ENCODE results near the gene IP6K2.
"Not testable (repeated sequence)": the region's sequence is repeated elsewhere in the genome, so short reads cannot be mapped to it uniquely, and the experiment has no call there.

IP6K2 gene

GRCh38 chr3:48716982-48717746, at the start of gene IP6K2:
IP6K2 (minus strand) TSS chr3:48717221; CDS start chr3:48695291, 21,930 bp downstream.
- peak; percentile 99 for DNase-seq (ENCODE audit: low read depth in 3 of 3)

DNA sequence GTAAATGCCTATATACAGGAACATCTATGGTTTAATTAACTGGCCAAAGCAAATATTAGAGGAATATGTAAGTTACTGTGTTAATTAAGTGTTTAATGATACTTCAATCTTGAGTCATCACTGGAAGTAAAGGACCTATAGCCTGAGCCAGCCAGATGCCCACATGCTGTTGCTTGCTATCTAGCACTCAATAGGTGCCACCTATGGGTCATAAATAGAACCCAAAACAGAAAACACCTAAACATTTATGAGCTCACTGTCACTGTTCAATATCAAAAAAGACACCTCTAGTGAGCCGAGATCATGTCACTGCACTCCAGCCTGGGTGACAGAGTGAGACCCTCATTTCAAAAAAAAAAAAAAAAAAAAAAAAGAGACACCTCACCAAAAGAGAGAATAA, 48.4 kb upstream of the IP6K2 start:
- DNase-seq (ENCODE audit: low read depth in 3 of 3): no peak

DNA sequence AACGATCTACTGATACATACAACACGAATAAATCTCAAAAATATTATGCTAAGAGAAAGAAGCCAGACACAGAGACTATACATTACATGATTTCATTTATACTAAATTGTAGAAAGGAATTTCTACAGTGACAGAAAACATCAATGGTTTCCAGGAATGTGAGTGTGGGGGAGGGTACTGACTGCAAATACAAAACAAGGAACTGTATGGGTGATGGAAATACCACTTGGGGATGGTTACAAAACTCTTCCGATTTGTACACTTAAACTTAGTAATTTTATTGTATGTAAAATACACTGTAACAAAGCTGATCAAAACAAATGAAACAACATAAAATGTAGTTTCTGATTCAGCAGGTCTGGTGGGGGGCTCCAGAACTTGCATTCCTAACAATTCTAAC, 45.8 kb upstream of the IP6K2 start:
- DNase-seq (ENCODE audit: low read depth in 3 of 3): no peak

DNA sequence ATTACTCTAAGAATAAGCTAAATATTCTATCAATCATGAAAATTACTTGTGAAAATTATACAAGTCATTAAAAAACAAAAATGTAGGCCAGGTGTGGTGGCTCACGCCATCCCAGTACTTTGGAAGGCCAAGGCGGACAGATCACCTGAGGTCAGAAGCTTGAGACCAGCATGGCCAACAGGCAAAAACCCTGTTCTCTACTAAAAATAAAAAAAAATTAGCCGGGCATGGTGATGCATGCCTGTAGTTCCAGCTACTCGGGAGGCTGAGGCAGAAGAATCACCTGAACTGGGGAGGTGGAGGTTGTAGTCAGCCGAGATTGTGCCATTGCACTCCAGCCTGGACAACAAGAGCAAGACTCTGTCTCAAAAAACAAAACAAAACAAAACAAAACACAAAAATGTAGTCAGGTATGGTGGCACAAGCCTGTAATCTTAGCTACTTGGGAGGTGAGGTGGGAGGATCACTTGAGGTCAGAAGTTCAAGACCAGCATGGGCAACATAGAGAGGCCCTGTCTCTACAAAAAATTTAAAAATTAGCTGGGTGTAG, 43.0 kb upstream of the IP6K2 start:
- DNase-seq (ENCODE audit: low read depth in 3 of 3): not testable (repeated sequence)

DNA sequence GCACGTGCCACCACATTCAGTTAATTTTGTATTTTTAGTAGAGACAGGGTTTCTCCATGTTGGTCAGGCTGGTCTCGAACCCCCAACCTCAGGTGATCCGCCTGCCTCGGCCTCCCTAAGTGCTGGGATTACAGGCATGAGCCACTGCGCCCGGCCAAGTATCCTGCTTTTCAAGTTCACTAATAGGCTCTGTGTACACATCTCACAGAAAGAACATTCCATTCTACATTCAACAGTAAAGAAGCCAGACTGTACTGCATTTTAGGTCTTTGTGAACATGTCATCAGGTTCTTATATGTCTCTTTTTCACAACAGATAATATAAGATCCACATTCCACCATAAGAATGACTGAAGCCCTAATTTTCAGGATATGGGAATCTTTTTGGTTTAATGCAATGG, 42.5 kb upstream of the IP6K2 start:
- DNase-seq (ENCODE audit: low read depth in 3 of 3): not testable (repeated sequence)

DNA sequence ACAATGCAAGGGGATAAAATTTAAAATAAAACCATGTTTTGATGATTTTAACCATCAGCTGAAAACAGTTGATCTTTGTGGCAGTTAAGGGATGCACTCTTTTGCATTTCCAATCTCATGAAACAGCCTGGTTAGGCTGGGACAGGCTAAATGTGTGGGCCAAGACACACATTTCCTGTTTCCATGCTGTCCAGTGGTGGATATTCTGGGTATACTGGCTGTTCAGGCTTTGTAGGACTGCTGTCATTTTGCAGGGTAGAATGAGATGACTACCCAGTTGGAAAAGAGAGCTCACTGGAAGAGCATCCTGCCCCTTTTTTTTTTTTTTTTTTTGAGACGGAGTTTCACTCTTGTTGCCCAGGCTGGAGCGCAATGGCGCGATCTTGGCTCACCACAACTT, 42.0 kb upstream of the IP6K2 start:
- no peak for DNase-seq (ENCODE audit: low read depth in 3 of 3)

DNA sequence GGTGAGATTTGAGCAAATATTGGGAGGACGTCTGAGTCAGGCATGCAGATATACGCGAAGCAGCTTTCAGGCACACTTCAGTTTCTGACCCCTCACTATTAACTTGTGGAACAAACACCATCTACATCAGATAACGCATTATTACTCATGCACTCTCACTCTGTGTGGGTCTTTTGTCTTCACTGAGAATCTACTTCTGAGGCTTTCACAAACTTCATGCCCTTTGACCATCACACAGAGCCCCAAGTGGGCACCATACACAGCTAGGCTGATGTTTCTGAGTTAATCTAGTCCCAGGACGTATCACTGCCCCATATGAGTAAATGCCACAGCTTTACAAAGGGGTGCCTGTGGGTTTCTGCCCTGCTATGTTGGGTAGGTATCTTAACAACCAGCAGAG, 39.6 kb upstream of the IP6K2 start:
- DNase-seq (ENCODE audit: low read depth in 3 of 3): no peak

- no peak for DNase-seq (ENCODE audit: low read depth in 3 of 3)
Observed at GRCh38 chr3:48750856-48751255, 33.8 kb upstream of the IP6K2 start.

DNA sequence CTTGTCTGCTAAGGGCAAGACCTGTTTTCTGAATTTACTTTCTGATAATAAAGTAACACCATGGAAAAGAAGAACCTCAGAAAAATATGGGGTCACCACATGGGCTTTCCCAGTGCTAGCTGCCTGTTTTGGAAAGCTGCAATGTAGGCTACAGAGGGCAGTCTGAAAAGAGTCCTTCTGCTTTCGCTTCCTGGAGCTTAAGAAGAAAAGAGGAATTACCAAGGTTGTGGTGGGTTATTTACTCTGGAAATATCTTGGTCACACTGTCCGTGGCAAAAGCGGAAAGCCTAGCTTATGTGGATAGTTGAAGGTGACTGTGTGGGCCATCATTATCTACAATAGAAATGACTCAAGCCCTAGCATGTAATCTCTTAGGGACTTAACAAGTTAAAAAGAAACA, 31.7 kb upstream of the IP6K2 start:
- DNase-seq (ENCODE audit: low read depth in 3 of 3): no peak

DNA sequence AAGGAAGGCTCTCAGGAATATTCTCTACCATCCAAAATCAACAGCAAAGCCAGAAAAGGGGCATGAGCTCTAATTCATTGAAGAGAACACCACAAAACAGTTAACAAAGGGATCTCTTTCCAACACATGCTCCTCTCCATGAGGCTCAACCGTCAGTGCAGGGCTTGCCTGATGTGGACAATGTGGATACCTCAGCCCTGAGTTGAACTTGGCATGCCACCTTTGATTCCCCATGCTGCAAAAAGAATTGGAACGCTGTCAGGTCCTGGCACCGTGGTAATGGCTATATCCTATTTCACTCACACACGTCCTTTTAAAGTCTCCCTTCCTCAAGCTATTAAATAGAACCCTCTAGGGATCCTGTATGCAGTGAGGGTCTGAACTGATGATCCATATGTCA, 30.7 kb upstream of the IP6K2 start:
- DNase-seq (ENCODE audit: low read depth in 3 of 3): no peak

DNA sequence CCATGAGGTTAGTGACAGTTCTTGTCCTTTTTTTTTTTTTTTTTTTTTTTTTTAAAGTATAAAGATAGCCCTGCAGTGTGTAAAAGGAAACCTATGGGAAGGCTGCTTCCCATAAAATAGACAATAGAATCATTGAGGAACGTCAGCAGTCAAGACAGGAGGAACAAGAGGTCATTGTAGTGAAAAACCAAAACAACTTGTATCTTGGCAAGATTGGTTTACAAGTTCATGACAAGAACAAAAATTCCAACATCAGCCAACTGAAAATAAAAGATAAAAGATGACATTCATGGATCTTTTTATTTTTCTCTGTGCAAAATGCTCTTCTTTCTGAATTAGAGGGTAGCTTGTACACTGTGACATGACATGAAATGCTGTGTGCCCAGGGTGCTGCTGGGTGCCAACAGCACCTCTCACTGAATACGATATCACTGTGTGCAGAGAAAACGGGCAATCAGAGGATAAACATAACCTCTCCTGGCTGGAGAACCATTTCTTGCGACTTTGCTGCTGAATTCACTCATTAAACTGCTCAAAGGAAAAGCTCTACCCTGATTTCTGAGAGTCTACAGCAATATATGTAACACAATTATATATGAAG, 30.1 kb upstream of the IP6K2 start:
- DNase-seq (ENCODE audit: low read depth in 3 of 3): no peak

DNA sequence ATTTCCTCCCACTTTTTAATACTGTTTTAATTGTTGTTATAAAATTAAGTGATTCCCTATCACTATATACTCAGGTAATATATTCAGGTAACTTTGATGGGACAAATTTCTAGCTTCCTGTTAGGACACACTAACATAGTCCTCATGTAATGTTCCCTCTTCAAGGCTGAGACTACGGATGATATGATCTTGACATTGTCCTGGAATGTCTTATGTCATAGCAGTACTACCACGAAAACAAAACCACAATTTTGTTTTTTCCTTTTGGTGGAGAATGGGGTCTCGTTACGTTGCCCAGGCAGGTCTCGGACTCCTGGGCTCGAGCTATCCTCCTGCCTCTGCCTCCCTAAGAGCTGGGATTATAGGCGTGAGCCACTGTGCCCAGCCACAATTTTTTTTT, 26.8 kb upstream of the IP6K2 start:
- no peak for DNase-seq (ENCODE audit: low read depth in 3 of 3)

- not testable (repeated sequence) for DNase-seq (ENCODE audit: low read depth in 3 of 3)
Observed at GRCh38 chr3:48741226-48741625, 24.2 kb upstream of the IP6K2 start.

- DNase-seq (ENCODE audit: low read depth in 3 of 3): peak; percentile 17 to 61 (median 27)
Observed at GRCh38 chr3:48739955-48740823, 23.2 kb upstream of the IP6K2 start.

DNA sequence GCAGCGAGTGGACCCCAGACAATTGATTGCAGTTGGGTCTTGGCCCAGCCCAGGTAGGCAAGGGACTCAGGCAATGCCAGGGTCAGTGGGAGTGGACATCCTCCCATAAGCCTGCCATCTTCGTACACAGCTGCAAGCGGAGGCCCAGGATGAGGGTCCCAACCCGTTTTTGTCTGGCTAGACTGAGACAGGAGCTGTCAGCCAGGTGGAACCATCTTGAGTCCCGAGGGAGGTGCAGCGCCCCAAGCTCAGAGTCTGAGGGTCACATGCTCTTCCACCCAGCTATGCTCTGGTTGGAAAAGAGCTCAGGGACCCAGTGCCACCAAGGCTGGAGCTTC, 22.6 kb upstream of the IP6K2 start:
- no peak for DNase-seq (ENCODE audit: low read depth in 3 of 3)

- no peak for DNase-seq (ENCODE audit: low read depth in 3 of 3)
Observed at GRCh38 chr3:48738926-48739616, 22.1 kb upstream of the IP6K2 start.

GRCh38 chr3:48738144-48738536, 21.1 kb upstream of the IP6K2 start:
- DNase-seq (ENCODE audit: low read depth in 3 of 3): no peak

DNA sequence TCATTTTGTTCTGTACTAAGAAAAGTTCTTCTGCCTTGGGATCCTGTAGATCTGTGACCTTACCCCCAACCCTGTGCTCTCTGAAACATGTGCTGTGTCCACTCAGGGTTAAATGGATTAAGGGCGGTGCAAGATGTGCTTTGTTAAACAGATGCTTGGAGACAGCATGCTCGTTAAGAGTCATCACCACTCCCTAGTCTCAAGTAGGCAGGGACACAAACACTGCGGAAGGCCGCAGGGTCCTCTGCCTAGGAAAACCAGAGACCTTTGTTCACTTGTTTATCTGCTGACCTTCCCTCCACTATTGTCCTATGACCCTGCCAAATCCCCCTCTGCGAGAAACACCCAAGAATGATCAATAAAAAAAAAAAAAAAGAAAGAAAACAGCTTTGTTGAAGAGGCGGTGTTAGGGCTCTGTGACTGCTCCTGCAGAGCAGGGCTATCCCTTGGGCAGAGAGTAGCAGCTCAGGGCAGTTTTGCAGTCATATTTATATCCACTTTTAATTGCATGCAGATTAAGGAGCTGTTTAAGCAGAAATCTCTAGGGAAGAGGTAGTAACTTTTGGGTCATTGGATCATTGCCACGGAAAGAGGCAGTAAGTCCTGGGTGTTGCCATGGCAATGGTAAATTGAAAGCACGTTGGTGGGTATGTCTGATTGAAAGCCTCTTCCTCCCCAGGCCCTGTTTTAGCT, 18.2 kb upstream of the IP6K2 start:
- not testable (repeated sequence) for DNase-seq (ENCODE audit: low read depth in 3 of 3)

- not testable (repeated sequence) for DNase-seq (ENCODE audit: low read depth in 3 of 3)
Observed at GRCh38 chr3:48734541-48734940, 17.5 kb upstream of the IP6K2 start.

GRCh38 chr3:48733752-48734518, 16.9 kb upstream of the IP6K2 start:
- DNase-seq (ENCODE audit: low read depth in 3 of 3): not testable (repeated sequence)
